Skeletal muscle tissue (tissue), 4 donors: ENCODE data around the gene ADORA2B. TPM values are rescaled to one million over a fixed set of nuclear protein-coding genes. Genes with fewer than 3 reads are reported as not detected.
"Not testable (repeated sequence)": the region's sequence is repeated elsewhere in the genome, so short reads cannot be mapped to it uniquely, and the experiment has no call there.

Source experiments
- H3K27ac ChIP-seq: one replicate; pipeline ENCODE4 v1.7.0; 2013; ENCODE audit warnings: mild to moderate bottlenecking, low read depth, low read length, inconsistent platforms
- H3K27me3 ChIP-seq, 3 donors: one replicate each; pipeline ENCODE4 v1.7.0; 2013; ENCODE audit warnings: low read length in 3 of 3; ENCODE audit not compliant: control insufficient read depth in 3 of 3, insufficient read depth in 3 of 3
- H3K36me3 ChIP-seq, 3 donors: one replicate each; pipeline ENCODE4 v1.7.0; 2013; ENCODE audit warnings: low read length in 3 of 3; ENCODE audit not compliant: control insufficient read depth in 3 of 3, insufficient read depth in 3 of 3
- H3K4me1 ChIP-seq, 3 donors: one replicate each; pipeline ENCODE4 v1.7.0; 2013; ENCODE audit warnings: low read length in 3 of 3, mild to moderate bottlenecking in 3 of 3; ENCODE audit not compliant: control insufficient read depth in 3 of 3, insufficient read depth in 3 of 3
- H3K4me3 ChIP-seq, 3 donors: one replicate each; pipeline ENCODE4 v1.7.0; 2013; ENCODE audit warnings: low read length in 3 of 3
- H3K9ac ChIP-seq, 3 donors: one replicate each; pipeline ENCODE4 v1.7.0; 2013; ENCODE audit warnings: low read length in 3 of 3, mild to moderate bottlenecking in 3 of 3, moderate library complexity in 2 of 3, low read depth in 1 of 3
- H3K9me3 ChIP-seq, 3 donors: one replicate each; pipeline ENCODE4 v1.7.0; 2013; ENCODE audit warnings: low read length in 3 of 3; ENCODE audit not compliant: control insufficient read depth in 3 of 3
- total RNA-seq: library from RNA; depleted of rRNA; stranded (reverse); fragments of >200 nt; gene quantifications from one replicate; pipeline ENCODE4 v1.2.3, GENCODE V29; 2014
- donor health status: Osteomylitis.

Gene ADORA2B
- total RNA-seq, 1 donor from 2014 or later: 3.1 TPM

GRCh38 chr17:15935891-15936290, 9.0 kb upstream of the ADORA2B start:
- H3K4me3 ChIP-seq: no peak overlapping the region
- H3K27ac ChIP-seq: no peak overlapping the region
- H3K36me3 ChIP-seq: no peaks in the 10 kb centered on the region
- peaks cover 0 to 4% (median 0%) of the 10 kb centered on the region in 3 donors for H3K27me3 ChIP-seq
- H3K4me1 ChIP-seq: no peaks in the 10 kb centered on the region
- H3K9ac ChIP-seq: no peak overlapping the region
- H3K9me3 ChIP-seq: no peaks in the 10 kb centered on the region

GRCh38 chr17:15936481-15936880, 8.4 kb upstream of the ADORA2B start:
- not testable (repeated sequence) for H3K4me3 ChIP-seq, H3K9me3 ChIP-seq, H3K27me3 ChIP-seq, H3K9ac ChIP-seq, H3K4me1 ChIP-seq, H3K36me3 ChIP-seq, H3K27ac ChIP-seq

GRCh38 chr17:15941781-15942180, 3.1 kb upstream of the ADORA2B start:
- no peak overlapping the region for H3K9ac ChIP-seq

GRCh38 chr17:15942207-15942833, 2.6 kb upstream of the ADORA2B start:
- H3K9me3 ChIP-seq: no peaks in the 10 kb centered on the region
- no peak overlapping the region for H3K4me3 ChIP-seq
- H3K27ac ChIP-seq: no peak overlapping the region
- no peak overlapping the region for H3K9ac ChIP-seq
- no peaks in the 10 kb centered on the region for H3K36me3 ChIP-seq
- H3K27me3 ChIP-seq: peaks cover 17 to 34% (median 29%) of the 10 kb centered on the region in 3 donors
- peaks cover 5 to 14% (median 14%) of the 10 kb centered on the region in 3 donors for H3K4me1 ChIP-seq

More at GRCh38 chr17:15941781-15942180, 3.1 kb upstream of the ADORA2B start:
- H3K36me3 ChIP-seq: no peaks in the 10 kb centered on the region
- H3K4me3 ChIP-seq: no peak overlapping the region
- peaks cover 17 to 30% (median 27%) of the 10 kb centered on the region in 3 donors for H3K27me3 ChIP-seq
- peaks cover 5 to 14% (median 14%) of the 10 kb centered on the region in 3 donors for H3K4me1 ChIP-seq
- no peak overlapping the region for H3K27ac ChIP-seq
- H3K9me3 ChIP-seq: no peaks in the 10 kb centered on the region

- peak overlapping the region; percentile 51 to 85 (median 82) for H3K4me3 ChIP-seq
- H3K4me1 ChIP-seq: peaks cover 5 to 14% (median 14%) of the 10 kb centered on the region in 3 donors
- H3K27me3 ChIP-seq: peaks cover 20 to 36% (median 33%) of the 10 kb centered on the region in 3 donors
- H3K9me3 ChIP-seq: no peaks in the 10 kb centered on the region
- peak overlapping the region in 2 of 3 donors; percentile 53 to 57 for H3K9ac ChIP-seq
- H3K27ac ChIP-seq: no peak overlapping the region
- no peaks in the 10 kb centered on the region for H3K36me3 ChIP-seq
Measured at GRCh38 chr17:15943971-15944758, 765 bp upstream of the ADORA2B start.

- Histone ChIP-seq H3K4me3 (peak overlapping the region; percentile 82 to 85 (median 84)), H3K27me3 (peaks cover 20 to 36% (median 32%) of the 10 kb centered on the region in 3 donors), H3K9me3 (no peaks in the 10 kb centered on the region), H3K36me3 (no peaks in the 10 kb centered on the region), H3K27ac (no peak overlapping the region), H3K4me1 (peaks cover 5 to 14% (median 14%) of the 10 kb centered on the region in 3 donors), H3K9ac (peak overlapping the region in 1 of 3 donors; percentile 54)
Measured at GRCh38 chr17:15945527-15946191, 729 bp downstream of the ADORA2B start.

- no peaks in the 10 kb centered on the region for H3K36me3 ChIP-seq
- peaks cover 5 to 14% (median 14%) of the 10 kb centered on the region in 3 donors for H3K4me1 ChIP-seq
- H3K27ac ChIP-seq: no peak overlapping the region
- peak overlapping the region in 1 of 3 donors; percentile 25 for H3K9ac ChIP-seq
- peaks cover 20 to 36% (median 28%) of the 10 kb centered on the region in 3 donors for H3K27me3 ChIP-seq
- peak overlapping the region in 1 of 3 donors; percentile 3 for H3K4me3 ChIP-seq
- H3K9me3 ChIP-seq: no peaks in the 10 kb centered on the region
Measured at GRCh38 chr17:15946611-15947120, 1.7 kb downstream of the ADORA2B start.

- Histone ChIP-seq H3K36me3 (no peaks in the 10 kb centered on the region), H3K27ac (no peak overlapping the region), H3K4me3 (no peak overlapping the region), H3K27me3 (peaks cover 20 to 36% (median 28%) of the 10 kb centered on the region in 3 donors), H3K9me3 (no peaks in the 10 kb centered on the region), H3K9ac (no peak overlapping the region), H3K4me1 (peaks cover 5 to 14% (median 14%) of the 10 kb centered on the region in 3 donors)
Measured at GRCh38 chr17:15947271-15947670, 2.3 kb downstream of the ADORA2B start.

GRCh38 chr17:15947976-15948752, 3.2 kb downstream of the ADORA2B start:
- peaks cover 20 to 35% (median 28%) of the 10 kb centered on the region in 3 donors for H3K27me3 ChIP-seq
- no peak overlapping the region for H3K9ac ChIP-seq

More at GRCh38 chr17:15947976-15948752, 3.2 kb downstream of the ADORA2B start:
- Histone ChIP-seq H3K36me3 (no peaks in the 10 kb centered on the region), H3K4me3 (no peak overlapping the region), H3K4me1 (peaks cover 5 to 14% (median 14%) of the 10 kb centered on the region in 3 donors), H3K27ac (no peak overlapping the region), H3K9me3 (no peaks in the 10 kb centered on the region)
